GM12874 (cell line): ENCODE measurements around the gene ZBTB8B.

Source experiments
- TF ChIP-seq, protein P1 (sequence below): IDR thresholded peaks from 2 replicates; pipeline ENCODE4 v1.5.1; 2011; ENCODE audit warnings: low read depth, mild to moderate bottlenecking, control low read depth, low read length, moderate library complexity; ENCODE audit not compliant: insufficient read depth

Gene ZBTB8B

GRCh38 chr1:32494711-32495337, 30.0 kb downstream of the ZBTB8B start:
- TF ChIP-seq, protein P1, sequence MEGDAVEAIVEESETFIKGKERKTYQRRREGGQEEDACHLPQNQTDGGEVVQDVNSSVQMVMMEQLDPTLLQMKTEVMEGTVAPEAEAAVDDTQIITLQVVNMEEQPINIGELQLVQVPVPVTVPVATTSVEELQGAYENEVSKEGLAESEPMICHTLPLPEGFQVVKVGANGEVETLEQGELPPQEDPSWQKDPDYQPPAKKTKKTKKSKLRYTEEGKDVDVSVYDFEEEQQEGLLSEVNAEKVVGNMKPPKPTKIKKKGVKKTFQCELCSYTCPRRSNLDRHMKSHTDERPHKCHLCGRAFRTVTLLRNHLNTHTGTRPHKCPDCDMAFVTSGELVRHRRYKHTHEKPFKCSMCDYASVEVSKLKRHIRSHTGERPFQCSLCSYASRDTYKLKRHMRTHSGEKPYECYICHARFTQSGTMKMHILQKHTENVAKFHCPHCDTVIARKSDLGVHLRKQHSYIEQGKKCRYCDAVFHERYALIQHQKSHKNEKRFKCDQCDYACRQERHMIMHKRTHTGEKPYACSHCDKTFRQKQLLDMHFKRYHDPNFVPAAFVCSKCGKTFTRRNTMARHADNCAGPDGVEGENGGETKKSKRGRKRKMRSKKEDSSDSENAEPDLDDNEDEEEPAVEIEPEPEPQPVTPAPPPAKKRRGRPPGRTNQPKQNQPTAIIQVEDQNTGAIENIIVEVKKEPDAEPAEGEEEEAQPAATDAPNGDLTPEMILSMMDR, result no peak

- TF ChIP-seq, protein P1, result no peak
These were observed 31.3 kb downstream of the ZBTB8B start for GRCh38 chr1:32496127-32496526.

DNA sequence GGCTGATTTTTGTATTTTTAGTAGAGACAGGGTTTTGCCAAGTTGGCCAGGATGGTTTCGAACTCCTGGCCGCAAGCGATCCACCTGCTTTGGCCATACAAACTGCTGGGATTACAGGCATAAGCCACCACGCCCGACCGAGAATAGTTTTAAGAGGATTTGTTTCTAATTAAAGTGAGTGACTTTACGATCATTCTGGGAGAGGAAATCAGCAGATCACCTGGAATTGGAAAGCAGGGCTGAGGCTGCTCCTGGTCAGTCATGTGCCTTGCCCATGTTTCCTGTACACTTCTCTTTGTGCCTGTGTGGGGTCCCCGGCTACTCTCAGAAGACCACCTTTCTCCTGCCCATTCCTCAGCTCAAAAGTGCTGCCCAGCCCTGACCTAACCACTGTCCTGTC, 33.9 kb downstream of the ZBTB8B start:
- TF ChIP-seq, protein P1, result no peak

DNA sequence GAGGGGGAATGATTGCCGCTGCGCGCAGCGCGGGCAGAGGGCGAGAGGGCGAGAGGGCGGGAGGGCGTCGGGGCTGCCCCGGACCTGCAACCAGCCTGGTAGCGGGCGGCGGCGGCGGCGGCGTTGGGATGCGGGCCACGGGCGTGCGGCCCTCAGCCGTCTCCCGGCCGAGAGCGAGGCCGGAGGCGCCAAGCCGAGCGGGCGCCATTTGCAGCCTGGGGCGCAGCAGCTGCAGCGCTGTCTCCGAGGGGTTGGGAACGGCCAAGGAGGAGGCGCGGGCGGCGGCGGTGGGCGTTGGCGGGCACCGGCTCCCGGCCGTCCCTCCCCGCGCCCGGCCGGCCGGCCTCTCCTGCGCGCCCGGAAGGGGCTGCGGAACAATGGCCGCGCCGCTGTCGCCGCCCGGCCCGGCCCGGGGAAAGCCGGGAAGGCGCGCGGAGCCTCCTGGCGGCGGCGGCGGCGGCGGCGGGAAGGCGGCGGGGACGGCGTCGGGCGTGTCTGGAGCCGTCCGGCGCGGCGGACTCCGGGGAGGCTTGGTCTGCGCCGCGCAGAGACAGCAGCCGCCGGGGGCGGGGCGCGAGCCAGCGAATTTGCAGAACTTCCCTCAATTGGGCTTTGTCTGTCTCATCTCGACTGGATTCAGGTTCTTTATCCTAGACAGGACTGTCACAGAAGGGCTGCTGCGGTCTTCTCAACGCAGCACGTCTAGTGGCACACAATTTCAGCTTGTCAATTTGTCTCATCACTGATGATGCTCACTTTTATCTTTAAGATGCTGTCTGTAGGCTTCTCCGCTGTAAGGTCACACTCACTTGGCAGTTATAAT, 35.7 kb downstream of the ZBTB8B start:
- TF ChIP-seq, protein P1, result no peak

DNA sequence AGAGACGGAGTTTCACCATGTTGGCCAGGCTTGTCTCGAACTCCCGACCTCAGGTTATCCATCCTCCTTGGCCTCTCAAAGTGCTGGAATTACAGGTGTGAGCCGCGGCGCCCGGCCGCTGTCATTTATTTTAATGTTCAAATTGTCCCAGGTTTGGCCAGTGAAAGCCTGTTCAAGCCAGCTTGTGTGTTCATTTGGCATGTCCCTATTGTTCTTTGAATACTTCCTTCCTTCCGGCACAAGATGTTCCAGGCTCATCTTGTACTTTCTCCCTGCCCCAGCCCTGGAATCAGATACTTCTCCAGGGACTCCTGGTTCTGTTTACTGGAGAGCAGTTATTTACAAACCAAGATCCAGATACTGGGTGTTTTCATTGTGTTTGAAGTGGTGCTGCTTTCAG, 37.0 kb downstream of the ZBTB8B start:
- TF ChIP-seq, protein P1, result no peak

GRCh38 chr1:32503153-32503552, 38.3 kb downstream of the ZBTB8B start:
- TF ChIP-seq, protein P1, result no peak

DNA sequence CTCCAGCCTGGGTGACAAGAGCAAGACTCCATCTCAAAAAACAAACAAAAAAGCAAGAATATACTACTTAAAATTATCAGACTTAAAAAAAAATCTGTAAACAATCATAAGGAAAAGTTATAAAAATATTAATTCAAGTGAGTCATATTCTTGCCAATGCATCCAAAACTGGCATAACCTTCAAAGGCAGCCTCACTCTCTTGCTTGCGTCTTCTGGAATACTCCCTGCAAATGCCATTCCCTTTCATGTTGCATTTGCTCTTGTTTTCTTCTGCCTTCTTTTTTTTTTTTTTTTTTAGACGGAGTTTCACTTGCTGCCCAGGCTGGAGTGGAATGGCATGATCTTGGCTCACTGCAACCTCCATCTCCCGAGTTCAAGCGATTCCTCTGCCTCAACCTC, 42.1 kb downstream of the ZBTB8B start:
- TF ChIP-seq, protein P1, result no peak
